Stimulated activated CD4-positive, alpha-beta T cell treated with anti-CD3 and anti-CD28 coated beads, TNF-alpha, amount 100 ng/mL, for 48 hours (primary cell): Measurements from ENCODE around the gene LCE2C.

ENCODE experiments used
- DNase-seq, 3 donors: peaks; one replicate each; pipeline ENCODE4 v3.0.0-alpha.2; 2020; ENCODE audit warnings: low read depth in 3 of 3

Gene LCE2C

GRCh38 chr1:152725261-152725660 lies 50.2 kb downstream of the LCE2C start:
- DNase-seq = no peak
